GM21529 (cell line): ENCODE measurements around the gene TMEM100.

Experiments used
- ATAC-seq: cut with Tn5 transposase; IDR thresholded peaks from one replicate; pipeline ENCODE4 v1.9.1; 2021; ENCODE audit not compliant: unreplicated experiment

The TMEM100 gene, protein sequence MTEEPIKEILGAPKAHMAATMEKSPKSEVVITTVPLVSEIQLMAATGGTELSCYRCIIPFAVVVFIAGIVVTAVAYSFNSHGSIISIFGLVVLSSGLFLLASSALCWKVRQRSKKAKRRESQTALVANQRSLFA

DNA sequence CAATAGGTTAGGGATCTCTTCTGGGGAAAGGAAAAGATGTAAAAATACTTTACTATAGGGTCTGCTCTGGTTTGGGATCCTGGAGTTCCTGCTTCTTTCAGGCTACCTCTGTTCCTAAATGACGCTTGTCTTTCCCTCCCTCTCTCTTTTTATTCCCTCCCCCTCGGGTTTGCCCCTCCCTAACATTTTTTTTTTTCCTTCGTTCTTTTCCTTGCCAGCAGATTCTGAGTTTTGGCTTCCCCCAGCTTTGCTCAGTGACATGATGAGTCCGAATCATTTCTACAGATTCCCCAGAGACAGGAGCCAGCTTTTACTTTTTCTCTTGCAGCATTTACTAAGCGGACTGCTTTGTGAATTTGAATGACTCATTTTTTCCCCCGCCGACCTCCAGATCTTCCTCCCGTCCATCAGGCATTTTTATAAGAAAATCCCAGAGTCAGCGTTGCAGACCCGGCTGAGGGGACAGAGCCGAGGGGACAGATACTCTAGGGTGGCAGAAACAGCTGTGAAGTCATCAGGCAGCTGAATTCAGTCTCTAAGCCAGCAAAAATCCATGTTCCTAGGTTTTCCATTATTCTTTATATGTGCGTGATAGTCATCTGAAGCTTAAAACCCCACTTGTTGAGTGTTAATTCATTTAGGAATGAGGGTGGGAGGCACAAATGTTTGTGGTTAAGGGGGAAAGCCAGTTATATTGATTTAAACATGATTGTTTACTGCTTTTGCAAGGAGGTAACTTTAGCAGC lies at the start of gene TMEM100:
Gene TMEM100 (minus strand): TSS at position 123 of the 746 bp plus-strand sequence. CDS start 1,794 bp downstream, outside the sequence.
- no peak for ATAC-seq

DNA sequence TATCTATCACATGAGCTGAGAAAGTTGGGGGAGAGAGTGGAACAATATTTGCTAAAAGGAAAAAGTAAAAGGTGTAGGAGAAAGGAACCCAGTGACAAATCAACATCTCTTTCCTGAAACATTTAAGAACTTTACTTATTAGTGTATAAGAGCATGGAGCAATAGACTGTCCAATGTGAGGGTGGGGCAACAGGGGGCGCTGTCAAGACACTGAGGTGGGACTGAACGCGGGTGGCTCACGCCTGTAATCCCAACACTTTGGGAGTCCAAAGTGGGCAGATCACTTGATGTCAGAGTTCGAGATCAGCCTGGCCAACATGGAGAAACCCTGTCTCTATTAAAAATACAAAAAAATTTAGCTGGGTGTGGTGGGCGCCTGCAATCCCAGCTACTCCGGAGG lies 49.4 kb upstream of the TMEM100 start:
- ATAC-seq: no peak

- ATAC-seq: no peak
These were observed 47.7 kb upstream of the TMEM100 start for GRCh38 chr17:55770196-55770870.

- ATAC-seq: no peak
These were observed 46.9 kb upstream of the TMEM100 start for GRCh38 chr17:55769625-55770000.

DNA sequence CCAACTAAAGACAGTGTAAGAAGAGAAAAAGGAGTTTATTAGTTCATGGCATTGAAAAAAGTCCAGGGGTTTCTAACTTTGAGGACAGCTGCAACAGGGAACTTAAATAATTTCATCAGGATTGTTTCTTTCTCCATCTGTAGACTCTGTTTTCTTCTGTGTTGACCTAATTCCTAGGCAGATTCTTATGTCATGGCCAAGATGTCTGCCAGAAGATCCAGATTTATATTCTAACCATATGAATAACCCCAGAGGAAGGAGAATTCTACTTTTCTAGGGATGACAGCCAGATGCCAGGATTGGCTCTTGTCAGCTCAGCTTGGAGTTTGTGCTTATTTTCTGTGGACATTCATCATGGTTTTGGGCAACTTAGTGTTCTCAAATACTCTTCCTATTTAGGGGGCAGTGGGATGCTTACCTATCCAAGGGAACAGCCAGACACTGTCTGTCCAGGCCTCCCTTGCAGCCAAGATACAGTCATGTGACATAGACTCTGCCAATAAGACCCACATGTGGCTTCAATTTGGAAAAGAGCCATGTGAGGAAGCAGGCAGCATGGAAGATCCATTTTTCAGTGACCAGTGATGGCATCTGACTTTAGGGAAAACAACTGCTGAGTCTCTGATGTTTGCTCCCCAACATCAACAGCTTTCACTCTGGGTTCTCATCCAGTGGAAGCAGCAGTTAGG lies 46.4 kb upstream of the TMEM100 start:
- ATAC-seq: no peak

DNA sequence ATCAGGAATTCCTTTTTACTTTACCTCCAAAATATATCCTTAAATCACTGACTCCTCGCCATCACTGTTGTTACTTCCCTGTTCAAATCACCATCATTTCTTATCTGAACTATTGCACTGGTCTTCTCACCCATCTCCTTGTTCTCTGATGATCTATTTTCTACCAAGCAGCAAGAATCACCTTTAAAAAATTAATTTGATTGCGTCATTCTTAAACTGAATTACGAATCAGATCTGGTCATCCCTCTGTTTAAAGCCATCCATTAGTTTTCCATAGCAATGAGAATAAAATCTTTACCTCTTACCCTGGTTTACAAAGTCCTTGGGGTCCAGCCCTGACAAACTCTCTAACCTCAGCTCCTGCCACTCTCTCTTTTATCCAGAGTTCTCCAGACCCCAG lies 42.8 kb upstream of the TMEM100 start:
- no peak for ATAC-seq

DNA sequence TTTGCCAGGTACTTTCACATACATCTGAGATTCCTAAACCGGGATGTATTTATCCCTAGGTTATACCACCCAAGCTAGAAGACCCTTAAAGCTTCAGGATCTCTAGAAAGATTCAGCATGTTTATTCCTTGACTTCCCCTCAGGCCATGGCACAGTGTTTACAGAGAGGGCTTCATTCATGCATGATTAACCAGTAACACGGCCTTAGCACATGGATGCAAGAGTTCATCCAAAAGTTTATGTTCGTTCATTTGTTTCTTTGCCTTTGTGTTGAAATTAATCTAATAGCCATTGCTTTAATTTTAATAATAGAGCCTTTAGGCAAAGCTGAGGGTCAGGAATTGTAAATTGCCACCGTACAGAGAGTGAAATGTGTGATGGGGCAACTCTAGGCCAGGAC lies 41.9 kb upstream of the TMEM100 start:
- ATAC-seq: no peak

- ATAC-seq: no peak
These were observed 41.2 kb upstream of the TMEM100 start for GRCh38 chr17:55763856-55764255.

- ATAC-seq: no peak
These were observed 39.6 kb upstream of the TMEM100 start for GRCh38 chr17:55762086-55762858.

GRCh38 chr17:55760643-55761355 lies 38.1 kb upstream of the TMEM100 start:
- no peak for ATAC-seq

- ATAC-seq: no peak
These were observed 35.5 kb upstream of the TMEM100 start for GRCh38 chr17:55758171-55758570.

GRCh38 chr17:55757659-55758058 lies 35.0 kb upstream of the TMEM100 start:
- ATAC-seq: peak; percentile 64

- ATAC-seq: no peak
These were observed 34.0 kb upstream of the TMEM100 start for GRCh38 chr17:55756689-55757088.

DNA sequence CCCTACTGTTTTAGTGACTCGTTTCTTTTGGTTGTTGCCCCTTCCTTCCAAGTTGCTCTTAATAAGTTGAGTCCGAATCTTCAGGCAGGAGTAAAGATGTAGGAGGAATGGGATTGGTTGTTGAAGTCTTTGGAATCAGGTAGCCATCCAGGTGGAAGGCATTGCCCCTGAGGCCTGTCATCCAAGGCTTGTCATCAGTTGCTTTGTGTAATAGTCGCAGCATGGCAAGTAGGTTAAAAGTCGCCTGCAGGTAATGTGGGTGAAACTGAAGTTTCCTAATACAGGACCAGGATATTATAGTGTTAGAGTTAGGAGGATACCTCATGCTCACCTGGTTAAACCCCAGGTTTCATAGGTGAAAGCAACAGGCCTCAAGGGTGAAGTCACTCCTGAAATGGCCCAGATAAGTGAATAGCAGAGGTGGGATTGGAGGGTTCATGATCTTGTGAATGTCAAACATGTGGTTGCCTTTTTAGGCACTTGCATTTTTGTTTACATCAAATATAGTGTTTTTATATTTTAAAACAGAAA lies 29.1 kb upstream of the TMEM100 start:
- no peak for ATAC-seq

- peak; percentile 99 for ATAC-seq
These were observed 28.3 kb upstream of the TMEM100 start, which contains the start of gene PCTP for GRCh38 chr17:55750750-55751657. TSS of gene PCTP (plus strand) at chr17:55751051. CDS start at chr17:55751104, 53 bp downstream.

- ATAC-seq: no peak
These were observed 27.3 kb upstream of the TMEM100 start for GRCh38 chr17:55749985-55750384.

DNA sequence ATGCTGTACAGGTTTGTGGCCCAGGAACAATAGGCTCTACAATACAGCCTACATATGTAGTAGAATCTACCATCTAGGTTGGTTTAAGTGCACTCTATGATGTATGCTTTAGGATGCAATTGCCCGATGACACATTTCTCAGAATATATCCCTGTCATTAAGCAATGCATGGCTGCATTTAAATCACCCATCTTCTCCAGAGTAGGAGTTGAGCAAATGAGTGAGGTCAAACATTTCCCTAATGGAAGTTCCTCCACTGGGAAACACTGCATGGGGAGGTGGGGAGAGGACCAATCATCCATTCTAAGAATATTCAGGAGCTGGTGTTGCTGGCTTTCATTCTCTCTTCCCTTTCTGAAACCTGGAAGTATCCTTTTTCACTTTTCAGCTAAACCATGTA lies 26.2 kb upstream of the TMEM100 start:
- ATAC-seq: no peak

- no peak for ATAC-seq
These were observed 24.5 kb upstream of the TMEM100 start for GRCh38 chr17:55747209-55747608.

GRCh38 chr17:55746466-55746865 lies 23.8 kb upstream of the TMEM100 start:
- no peak for ATAC-seq
